SH-SY5Y (cell line): ENCODE measurements around the gene UBL4B.

ENCODE experiments used
- GATA2 ChIP-seq: IDR thresholded peaks from 2 replicates; pipeline ENCODE4 v1.6.1; 2011; ENCODE audit warnings: mild to moderate bottlenecking, low read depth, low read length
- GATA3 ChIP-seq: IDR thresholded peaks from 2 replicates; pipeline ENCODE4 v1.6.1; 2011; ENCODE audit warnings: low read depth, mild to moderate bottlenecking, low read length, moderate library complexity

- TF ChIP-seq GATA3 (no peak), GATA2 (no peak)
These were observed 48.5 kb upstream of the UBL4B start for GRCh38 chr1:110063781-110064180.
